Measurements from ENCODE around the gene TLR8.
"Not testable (repeated sequence)": the region's sequence is repeated elsewhere in the genome, so short reads cannot be mapped to it uniquely, and the experiment has no call there.

The TLR8 gene

DNA sequence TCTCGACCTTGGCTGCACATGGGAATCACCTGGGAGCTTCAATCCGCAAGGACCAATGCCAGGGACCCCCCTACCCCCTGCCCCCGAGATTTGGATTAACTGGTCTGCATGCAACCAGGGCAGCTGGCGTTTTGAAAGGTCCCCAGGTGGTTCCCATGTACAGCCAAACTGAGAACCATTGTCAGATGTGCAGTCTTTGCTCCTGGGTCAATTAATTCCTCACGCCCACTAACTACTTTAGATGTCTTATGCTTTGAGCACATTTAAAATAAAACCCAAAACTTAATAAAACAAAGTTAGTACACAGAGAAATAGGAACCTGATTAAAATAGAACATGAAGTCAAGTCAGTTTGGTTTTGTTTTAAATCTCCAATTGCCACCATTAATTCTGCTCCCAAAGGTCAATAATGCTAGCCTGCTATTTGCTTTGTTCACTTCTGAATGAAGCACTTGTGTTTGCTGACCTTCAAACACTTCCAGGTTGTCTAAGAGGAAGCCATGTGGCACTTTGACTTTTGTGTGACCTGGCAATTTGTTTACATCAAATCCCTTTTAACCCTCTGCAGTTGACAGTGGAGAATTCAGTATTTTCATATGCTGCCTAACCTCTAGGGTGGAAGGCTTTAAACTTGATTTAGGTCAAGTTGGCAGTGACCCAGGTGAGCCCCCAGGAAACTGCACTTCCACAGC lies 41.3 kb downstream of the TLR8 start:
- DNase-seq, result no peak

- DNase-seq, result no peak
Observed at GRCh38 chrX:12948495-12948894, 42.1 kb downstream of the TLR8 start.

DNA sequence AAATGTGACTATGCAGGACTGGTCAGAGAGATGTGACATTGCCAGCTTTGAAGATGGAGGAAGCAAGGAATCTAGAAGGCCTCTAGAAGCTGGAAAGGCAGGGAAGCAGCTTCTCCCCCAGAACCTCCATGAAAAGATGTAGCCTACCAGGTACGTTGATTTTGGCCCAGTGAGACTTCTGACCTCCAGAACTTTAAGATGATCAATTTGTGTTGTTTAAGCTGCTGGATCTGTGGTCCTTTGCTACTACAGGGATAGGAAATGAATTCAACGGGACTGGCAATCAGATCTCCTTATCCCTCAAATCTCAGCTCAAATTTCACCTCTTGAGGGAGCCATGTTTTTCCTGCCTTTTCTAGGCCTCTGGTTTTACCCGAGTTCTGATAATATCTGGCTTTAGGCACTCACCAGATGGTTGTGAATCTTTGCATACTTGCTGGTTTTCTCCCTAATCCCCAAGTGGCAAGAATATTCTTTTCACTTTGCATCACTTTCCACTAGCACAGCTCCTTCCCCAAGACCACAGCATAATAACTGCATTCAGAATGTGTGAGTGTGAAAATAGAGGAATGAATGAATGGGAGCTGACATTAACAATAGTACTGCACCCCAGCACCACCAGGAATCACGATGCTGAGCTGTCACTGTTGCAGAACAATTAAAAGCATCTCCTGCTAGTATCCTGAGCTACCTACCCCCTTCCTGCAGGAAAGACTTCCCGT lies 42.9 kb downstream of the TLR8 start:
- no peak for DNase-seq

DNA sequence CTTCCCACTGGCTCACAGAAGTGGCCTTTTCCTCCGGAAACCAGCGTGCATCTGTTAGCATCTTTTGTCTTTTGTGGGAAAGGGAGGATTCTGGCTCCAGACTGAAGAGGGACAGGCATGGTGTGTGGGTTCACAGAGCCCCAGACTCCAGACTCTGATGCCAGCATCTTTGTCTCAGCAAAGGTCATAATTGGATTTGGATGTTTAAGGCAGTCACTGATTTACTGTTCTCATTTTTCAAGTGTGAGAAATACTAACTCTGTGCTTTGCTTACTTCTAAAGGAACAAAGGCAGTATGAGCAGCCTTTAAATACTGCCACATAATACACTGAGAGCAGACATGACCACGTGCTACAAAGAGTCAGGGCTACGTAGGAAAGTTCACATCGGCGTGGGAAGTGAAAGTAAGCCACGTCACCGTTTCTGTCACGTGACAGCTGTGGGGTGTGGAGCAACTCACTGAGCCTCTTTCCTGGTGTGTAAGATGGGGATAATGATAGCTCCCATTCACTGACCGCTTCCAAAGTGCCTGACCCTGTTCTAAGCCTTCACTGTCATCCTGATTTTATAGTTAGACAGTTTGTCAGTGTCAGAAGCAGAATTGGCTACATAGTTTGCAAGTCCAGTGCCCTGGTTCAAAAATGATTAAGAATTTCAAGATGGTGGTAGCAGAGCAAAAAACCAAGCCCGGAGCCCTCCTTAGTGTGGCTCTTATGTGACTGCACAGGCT lies 43.7 kb downstream of the TLR8 start:
- DNase-seq, result peak; percentile 77

DNA sequence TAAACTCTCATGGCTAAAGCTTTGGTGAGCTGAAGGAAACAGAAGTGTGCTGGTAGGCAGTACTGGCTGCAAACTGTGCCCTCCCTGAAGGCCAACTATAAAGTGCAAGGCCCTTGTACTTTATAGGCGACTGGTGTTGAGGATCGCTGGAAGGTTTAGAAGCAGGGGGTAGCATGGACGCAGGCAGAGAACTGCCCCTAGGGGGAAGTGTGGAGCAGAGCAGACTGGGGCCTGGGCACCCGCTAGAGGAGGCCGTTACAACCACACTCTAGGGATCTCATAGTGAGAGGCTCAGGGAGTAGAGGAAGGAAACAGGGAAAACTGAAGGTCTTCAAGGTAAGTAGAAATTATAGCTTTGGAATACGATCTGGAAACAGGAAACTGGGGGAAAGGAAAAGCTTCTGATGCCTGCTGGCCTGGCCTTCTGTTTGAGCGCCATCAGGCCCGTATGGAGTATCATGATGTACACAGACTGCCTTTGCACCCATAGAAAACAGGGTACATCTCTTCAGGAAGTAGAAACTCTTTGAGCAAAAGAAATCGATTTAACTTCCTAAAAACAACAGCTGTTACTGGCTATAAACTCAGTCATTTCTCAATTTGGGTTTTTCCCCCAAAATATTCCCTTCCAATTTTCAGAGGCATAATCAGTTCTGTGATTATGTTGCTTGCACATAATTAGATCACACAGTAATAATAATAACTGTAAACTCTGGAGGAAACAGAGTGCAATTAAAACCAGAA lies 44.6 kb downstream of the TLR8 start:
- peak; percentile 52 for DNase-seq

GRCh38 chrX:12951595-12951975 lies 45.2 kb downstream of the TLR8 start:
- no peak for DNase-seq

- DNase-seq, result no peak
Observed at GRCh38 chrX:12953420-12953819, 47.0 kb downstream of the TLR8 start.

DNA sequence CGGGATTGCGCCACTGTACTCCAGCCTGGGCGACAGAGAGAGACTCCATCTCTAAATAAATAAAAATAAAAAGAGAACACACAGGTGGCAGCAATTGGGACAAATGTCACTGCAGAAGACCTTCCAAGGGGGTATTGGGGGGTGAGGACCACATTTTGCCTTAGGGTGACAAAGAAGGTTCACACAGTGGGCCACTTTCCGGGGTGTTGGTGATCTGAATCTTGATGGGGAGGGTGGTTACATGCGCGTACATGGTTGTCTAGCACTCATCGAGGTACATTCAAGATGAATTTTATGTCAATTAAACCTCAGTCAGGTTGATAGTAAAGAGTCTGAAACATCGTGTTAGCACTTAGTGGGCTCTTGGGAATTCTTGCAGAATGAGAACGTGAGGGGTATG lies 48.0 kb downstream of the TLR8 start:
- no peak for DNase-seq

GRCh38 chrX:12954981-12955380 lies 48.6 kb downstream of the TLR8 start:
- DNase-seq, result no peak

DNA sequence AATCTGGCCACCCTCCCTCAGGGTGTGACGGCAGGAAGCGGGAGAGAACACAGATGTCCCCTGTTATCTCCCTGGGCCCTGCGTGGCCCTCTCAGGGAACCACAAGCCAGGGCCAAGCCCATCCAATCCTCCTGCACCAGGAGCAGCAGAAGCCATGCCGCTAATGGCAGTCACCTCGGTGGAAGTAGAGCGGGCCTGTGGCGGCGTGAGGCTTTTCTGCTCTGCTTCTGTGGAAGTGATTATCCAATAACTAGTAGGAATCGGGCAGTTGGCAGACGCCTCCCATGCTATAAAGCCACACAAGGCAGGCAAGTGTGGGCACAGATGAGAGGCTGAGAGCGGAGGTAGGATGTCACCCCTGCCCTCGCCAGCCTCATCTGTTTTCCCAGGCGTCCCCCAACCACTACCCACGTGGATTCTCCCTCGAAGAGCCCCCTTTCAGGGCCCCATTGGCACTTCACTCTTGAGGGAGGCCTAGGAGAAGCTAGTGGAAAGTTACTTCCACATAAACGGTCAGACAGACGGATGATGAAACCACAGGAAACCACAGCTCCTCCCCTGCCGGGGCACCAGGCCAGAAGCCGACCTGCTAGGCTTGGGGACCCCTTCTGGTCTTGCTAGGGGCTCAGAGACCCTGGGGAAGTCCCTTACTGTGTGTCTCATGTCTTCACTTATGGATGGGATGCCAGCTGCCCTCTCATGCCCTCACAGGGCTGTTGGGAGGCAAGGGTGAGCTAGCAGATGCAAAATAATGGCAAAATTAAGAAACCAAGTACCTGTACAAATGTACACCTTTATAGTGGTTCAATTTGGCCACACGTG lies 49.7 kb downstream of the TLR8 start:
- DNase-seq, result peak; percentile 60

DNA sequence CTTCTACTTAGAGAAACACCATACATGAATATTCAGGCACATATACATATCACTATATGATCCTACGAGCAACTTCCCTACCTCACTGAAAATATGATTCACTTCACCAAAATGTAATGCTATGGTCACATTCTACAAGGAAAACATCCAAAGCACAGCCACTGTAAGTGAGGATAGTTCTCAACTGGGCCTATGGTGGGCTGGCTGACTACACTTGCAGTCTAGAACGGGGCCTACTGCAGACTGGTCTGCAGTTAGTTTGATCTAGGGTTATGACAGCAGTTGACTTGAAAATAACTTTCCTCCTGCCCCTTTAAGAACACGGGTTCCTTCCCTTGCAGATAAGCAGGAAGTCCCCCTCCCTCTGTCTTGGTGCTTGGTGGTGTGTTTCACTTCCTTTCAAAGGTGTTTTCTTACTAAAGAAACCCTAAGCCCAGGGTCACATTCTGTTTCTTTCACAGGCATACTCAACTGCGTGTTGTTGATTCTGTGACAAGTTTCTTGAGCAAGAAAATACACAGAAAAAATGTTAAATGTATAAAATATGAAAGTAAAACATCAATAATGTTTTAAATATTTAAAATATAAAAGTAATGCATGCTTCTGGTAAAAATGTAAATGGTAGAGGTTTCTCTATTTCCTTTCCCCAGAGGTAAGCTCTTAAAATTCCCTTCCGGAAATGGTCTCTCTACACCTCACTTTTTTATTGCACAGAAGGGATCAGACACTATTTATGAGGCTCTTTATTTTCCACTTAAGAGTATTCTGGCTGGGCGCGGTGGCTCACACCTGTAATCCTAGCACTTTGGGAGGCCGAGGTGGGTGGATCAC lies 50.5 kb downstream of the TLR8 start:
- peak; percentile 41 for DNase-seq

DNA sequence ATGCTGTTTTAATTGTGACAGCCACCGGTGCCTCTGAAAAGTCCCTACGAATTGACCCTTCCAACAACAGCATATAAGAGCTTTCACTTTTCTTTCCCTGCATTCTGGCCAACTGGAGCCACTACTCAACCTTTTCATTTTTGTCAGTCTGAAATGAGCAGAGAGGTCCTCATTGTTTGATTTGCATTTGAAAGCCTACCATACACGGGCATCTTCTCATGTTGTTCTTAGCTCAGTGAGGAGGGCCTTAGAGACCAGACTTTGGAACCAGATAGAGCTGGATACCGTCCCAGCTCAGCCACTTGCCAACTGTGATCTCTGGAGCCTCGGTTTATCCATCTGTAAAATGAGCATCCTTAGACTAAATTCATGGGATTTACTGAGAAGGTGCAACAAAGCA lies 51.6 kb downstream of the TLR8 start:
- DNase-seq, result no peak

DNA sequence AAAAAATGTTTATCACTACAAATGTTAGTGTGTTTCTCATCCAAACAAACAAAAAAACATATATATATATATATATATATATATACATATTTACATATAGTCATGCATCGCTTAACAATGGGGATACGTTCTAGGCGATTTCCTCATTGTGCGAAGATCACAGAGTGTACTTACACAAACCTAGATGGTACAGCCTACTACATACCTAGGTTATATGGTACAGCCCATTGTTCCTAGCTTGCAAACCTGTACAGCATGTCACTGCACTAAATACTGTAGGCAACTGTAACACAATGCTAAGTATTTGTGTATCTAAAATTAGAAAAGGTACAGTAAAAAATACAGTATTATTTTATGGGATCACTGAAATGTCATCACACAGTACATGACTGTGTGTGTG lies 52.0 kb downstream of the TLR8 start:
- DNase-seq, result no peak

DNA sequence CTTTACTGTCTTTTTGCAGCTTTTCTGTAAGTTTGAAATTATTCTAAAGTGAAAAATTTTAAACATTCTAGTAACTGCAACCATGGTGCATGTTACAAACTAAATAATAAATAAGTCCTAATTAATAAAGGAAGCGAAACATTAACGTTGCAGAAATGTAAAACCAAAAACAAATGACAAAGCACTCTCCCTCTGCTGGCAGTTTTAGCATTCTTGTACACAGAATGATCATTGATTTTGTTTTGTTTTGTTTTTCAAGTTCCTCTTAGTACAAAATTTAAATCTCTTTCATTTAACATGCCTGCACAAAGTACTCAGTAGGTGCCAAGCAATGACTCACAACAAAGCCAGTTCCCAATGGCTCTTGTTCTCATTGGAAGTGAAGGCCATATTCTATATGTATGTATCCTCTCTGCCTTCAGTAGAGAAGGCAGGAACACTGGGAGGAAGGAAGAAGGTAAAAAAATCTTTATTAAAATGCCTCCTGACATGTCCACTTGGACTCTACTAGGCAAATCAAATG lies 54.8 kb downstream of the TLR8 start:
- DNase-seq, result no peak

- no peak for DNase-seq
Observed at GRCh38 chrX:12962041-12962504, 55.7 kb downstream of the TLR8 start.

- DNase-seq, result not testable (repeated sequence)
Observed at GRCh38 chrX:12963210-12963850, 56.9 kb downstream of the TLR8 start.

DNA sequence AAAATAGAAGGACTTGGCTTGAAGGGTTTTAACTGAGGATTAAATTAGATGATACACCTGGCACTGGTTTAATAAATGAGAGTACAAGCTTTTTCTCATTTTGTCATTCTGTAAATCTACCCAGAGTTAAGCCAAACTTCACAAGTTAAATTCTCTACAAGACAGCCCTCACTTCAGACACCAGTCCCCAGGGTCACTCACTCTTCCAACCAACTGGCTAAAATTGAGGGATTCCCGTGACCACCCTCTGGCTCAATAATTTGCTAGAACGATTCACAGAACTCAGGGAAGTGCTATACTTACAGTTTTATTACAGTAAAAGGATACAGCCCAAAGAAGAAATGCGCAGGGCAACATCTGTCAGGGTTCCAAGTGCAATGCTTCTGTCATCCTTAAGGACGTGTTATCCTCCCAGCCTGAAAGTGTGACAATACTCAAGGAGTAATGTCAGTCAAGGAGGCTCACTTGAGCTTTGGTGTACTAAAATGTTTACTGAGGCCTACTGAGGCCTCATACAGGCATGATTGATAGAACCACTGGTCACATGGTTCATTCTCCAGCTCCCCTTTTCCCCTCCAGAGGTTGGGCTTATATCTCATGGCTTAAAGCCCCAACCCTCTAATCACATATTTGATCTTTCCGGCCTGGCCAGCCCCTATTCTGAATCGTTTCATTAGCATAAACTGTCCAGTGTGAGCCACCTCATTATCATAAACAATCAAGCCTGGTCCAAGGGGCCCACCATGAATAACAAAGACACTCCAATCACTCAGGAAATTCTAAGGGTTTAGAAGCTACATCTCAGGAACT lies 58.9 kb downstream of the TLR8 start:
- DNase-seq, result no peak

- DNase-seq, result no peak
Observed at GRCh38 chrX:12966151-12966550, 59.7 kb downstream of the TLR8 start.

- DNase-seq, result no peak
Observed at GRCh38 chrX:12967711-12968465, 61.5 kb downstream of the TLR8 start.

Data from T-helper 9 cell (primary cell).